Measurements from ENCODE around the gene TRPM3.

The TRPM3 gene

DNA sequence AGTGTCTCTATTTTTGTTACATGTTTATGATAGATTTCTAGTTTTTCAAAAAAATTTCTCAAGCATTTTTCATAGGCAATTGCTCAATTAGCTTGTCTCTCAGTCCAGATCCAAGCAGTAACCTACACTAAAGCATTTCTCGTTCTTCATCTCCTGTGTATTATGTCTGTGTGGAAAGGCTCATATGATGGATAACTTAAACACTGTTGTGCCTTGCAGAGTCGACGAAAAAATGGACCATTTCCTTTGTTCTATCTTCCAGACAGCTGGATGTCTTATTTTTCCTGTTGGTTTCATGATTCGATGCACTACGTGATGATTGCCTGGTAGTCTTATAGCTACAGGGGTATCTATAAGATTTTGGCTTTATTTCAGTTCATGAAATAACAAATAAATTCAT, 347.8 kb downstream of the TRPM3 start:
- DNase-seq (ENCODE audit: low spot score) = no peak
- TF ChIP-seq, protein P1, sequence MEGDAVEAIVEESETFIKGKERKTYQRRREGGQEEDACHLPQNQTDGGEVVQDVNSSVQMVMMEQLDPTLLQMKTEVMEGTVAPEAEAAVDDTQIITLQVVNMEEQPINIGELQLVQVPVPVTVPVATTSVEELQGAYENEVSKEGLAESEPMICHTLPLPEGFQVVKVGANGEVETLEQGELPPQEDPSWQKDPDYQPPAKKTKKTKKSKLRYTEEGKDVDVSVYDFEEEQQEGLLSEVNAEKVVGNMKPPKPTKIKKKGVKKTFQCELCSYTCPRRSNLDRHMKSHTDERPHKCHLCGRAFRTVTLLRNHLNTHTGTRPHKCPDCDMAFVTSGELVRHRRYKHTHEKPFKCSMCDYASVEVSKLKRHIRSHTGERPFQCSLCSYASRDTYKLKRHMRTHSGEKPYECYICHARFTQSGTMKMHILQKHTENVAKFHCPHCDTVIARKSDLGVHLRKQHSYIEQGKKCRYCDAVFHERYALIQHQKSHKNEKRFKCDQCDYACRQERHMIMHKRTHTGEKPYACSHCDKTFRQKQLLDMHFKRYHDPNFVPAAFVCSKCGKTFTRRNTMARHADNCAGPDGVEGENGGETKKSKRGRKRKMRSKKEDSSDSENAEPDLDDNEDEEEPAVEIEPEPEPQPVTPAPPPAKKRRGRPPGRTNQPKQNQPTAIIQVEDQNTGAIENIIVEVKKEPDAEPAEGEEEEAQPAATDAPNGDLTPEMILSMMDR (IDR thresholded peaks at IDR 0.05; ENCODE audit: extremely low read depth, missing control alignments) = no peak

DNA sequence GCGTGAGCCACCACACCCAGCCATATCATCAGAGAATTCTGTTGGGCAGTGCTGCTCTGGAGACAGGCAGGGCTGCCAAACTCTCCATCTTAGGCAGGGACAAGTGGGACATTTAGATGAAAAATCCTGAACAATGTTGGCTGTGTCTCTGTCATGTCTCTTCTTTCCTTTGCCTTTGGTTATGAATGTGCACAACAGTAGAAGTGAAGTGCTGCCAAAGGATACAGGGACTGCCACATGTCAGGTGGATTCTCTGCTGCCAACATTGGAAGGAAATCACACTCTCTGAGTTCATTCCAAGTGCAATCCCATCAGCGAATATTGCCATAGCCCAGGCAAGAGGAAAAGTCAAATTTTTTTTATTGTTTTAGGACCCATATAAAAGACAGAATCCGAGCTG, 348.8 kb downstream of the TRPM3 start:
- TF ChIP-seq, protein P1 (IDR thresholded peaks at IDR 0.05; ENCODE audit: extremely low read depth, missing control alignments) = no peak
- DNase-seq (ENCODE audit: low spot score) = no peak

- DNase-seq (ENCODE audit: low spot score) = no peak
Observed at GRCh38 chr9:70765946-70766345, 355.5 kb downstream of the TRPM3 start.

DNA sequence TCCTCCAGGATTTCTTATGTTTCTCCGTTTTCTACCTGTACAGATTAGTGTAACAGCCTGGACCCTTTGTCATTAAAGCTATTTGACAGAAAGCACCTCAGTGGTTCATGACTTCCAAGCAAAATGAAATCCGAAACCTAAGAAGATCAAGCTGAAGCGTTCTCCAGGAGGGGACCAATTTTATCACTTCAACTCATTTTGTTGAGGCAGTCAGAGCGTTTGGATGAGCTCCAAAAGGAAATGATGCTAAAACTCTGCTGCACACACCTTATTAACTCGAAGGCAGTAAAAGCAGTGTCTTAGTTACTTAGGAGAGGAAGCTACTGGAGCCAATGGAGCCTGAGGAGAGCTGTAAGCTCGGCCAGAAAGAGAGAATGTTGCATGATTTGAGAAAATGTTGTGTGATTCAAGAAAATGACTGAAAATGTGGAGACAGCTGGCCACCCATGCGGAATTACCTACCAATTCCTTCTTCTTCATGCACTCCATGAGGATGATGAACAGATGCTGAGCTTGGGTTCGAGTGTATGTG, 360.2 kb downstream of the TRPM3 start:
- TF ChIP-seq, protein P1 (IDR thresholded peaks at IDR 0.05; ENCODE audit: extremely low read depth, missing control alignments) = no peak
- DNase-seq (ENCODE audit: low spot score) = no peak

More at GRCh38 chr9:70765946-70766345, 355.5 kb downstream of the TRPM3 start:
- TF ChIP-seq, protein P1 (IDR thresholded peaks at IDR 0.05; ENCODE audit: extremely low read depth, missing control alignments) = no peak

DNA sequence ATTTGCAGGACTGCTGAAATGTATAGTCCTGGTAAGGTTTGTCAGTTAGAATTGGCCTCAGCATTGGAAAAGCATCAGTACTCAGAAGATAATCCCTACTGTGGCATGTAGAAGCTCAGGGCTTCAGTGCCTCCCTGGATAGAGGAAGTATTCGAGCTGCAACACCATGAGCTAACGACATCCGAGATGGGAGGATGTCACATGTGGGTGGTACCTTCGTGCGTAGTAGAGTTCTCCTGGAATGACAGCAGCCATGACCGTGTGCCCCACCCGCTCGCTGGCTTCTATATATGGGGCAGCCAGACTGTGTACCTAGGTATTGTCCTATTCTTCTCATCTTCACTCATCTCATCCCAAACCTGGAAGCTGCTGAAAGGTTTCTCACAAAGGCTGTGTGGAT, 361.2 kb downstream of the TRPM3 start:
- no peak for DNase-seq (ENCODE audit: low spot score)
- TF ChIP-seq, protein P1 (IDR thresholded peaks at IDR 0.05; ENCODE audit: extremely low read depth, missing control alignments) = no peak

- TF ChIP-seq, protein P1 (IDR thresholded peaks at IDR 0.05; ENCODE audit: extremely low read depth, missing control alignments) = no peak
- no peak for DNase-seq (ENCODE audit: low spot score)
Observed at GRCh38 chr9:70753311-70753710, 368.1 kb downstream of the TRPM3 start.

DNA sequence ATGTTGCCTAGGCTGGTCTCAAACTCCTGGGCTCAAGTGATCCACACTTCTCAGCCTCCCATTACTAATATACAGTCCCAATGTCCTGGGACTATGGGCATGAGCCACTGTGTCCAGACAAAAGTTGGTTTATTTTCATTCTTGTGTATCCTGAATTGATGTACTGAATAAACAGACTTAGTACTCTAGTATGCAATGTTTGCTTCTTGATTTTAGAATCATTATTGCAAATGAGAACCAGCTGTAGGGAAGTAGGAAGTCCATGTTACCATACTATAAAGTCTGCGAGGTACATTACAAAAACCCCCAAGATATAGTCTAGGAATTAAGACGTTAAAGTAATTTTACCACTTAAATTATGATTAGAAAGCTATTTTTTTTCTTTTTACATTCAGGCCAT, 372.4 kb downstream of the TRPM3 start:
- TF ChIP-seq, protein P1 (IDR thresholded peaks at IDR 0.05; ENCODE audit: extremely low read depth, missing control alignments) = no peak
- DNase-seq (ENCODE audit: low spot score) = no peak

Data from GM20000 (cell line).